Natural killer cell treated with Interleukin-12 subunit alpha and Interleukin-12 subunit beta and Interleukin-15 and Interleukin-18, amount 100 ng/mL, for 72 hours (primary cell): Measurements from ENCODE around the gene CFAP298. TPM values are rescaled to one million over a fixed set of nuclear protein-coding genes. Genes with fewer than 3 reads are reported as not detected.
A peak's percentile ranks its signal among the peaks of the same experiment; 100 is the strongest.
"Not testable (repeated sequence)": the region's sequence is repeated elsewhere in the genome, so short reads cannot be mapped to it uniquely, and the experiment has no call there.

Experiments used
- ATAC-seq, 2 donors: fragments of 150-1000 bp; cut with Tn5 transposase in 1 of 2; sonication (Bioruptor Pico), chemical (Tn5 transposase) in 1 of 2; 2 replicates each; pipeline ENCODE4 v1.10.0; 2021
- DNase-seq: peaks from one replicate; pipeline ENCODE4 v3.0.0; 2022; ENCODE audit warnings: low spot score
- H3K27ac Mint-ChIP-seq, 2 donors: 1 replicate in 1 of 2; 2 replicates in 1 of 2; pipeline ENCODE4 v1.8.0; 2022; ENCODE audit warnings: mixed read lengths in 2 of 2, mild to moderate bottlenecking in 1 of 2, moderate library complexity in 1 of 2
- H3K27me3 Mint-ChIP-seq, 2 donors: 1 replicate in 1 of 2; 2 replicates in 1 of 2; pipeline ENCODE4 v1.8.0; 2022; ENCODE audit warnings: mixed read lengths in 2 of 2
- H3K36me3 Mint-ChIP-seq: one replicate; pipeline ENCODE4 v1.8.0; 2022; ENCODE audit warnings: mixed read lengths
- H3K4me1 Mint-ChIP-seq, 2 donors: 1 replicate in 1 of 2; 2 replicates in 1 of 2; pipeline ENCODE4 v1.8.0; 2022; ENCODE audit warnings: low read depth in 2 of 2, mixed read lengths in 2 of 2, mild to moderate bottlenecking in 1 of 2
- H3K4me3 Mint-ChIP-seq: one replicate; pipeline ENCODE4 v1.8.0; 2022; ENCODE audit warnings: mixed read lengths
- H3K9me3 Mint-ChIP-seq: 2 replicates; pipeline ENCODE4 v1.8.0; 2022; ENCODE audit warnings: mixed read lengths
- total RNA-seq, 2 donors: library from RNA; stranded (reverse); gene quantifications; one replicate each; pipeline ENCODE4 v1.2.3, GENCODE V29; 2022

Gene CFAP298
- total RNA-seq, 2 donors from 2014 or later: 31.0 to 37.6 TPM

- Mint-ChIP-seq H3K4me1 (peaks cover 3 to 6% of the 10 kb centered on the region in 2 donors), H3K4me3 (peak overlapping the region; percentile 94), H3K27me3 (peaks cover 3 to 5% of the 10 kb centered on the region in 2 donors), H3K9me3 (no peaks in the 10 kb centered on the region), H3K36me3 (peaks cover 5% of the 10 kb centered on the region), H3K27ac (peak overlapping the region; percentile 89 to 94)
- ATAC-seq: peak in 1 of 2 donors; percentile 0
- DNase-seq: no peak
Measured at GRCh38 chr21:32611471-32611997, 643 bp downstream of the CFAP298 start.

GRCh38 chr21:32610940-32611339 is 1.2 kb downstream of the CFAP298 start:
- H3K4me1 Mint-ChIP-seq, H3K27ac Mint-ChIP-seq, ATAC-seq, DNase-seq, H3K9me3 Mint-ChIP-seq, H3K27me3 Mint-ChIP-seq, H3K36me3 Mint-ChIP-seq, H3K4me3 Mint-ChIP-seq: not testable (repeated sequence)

GRCh38 chr21:32608851-32609250 is 3.3 kb downstream of the CFAP298 start:
- Mint-ChIP-seq H3K27ac (no peak overlapping the region), H3K4me1 (peaks cover 3 to 6% of the 10 kb centered on the region in 2 donors), H3K4me3 (no peak overlapping the region), H3K9me3 (no peaks in the 10 kb centered on the region), H3K36me3 (peaks cover 18% of the 10 kb centered on the region), H3K27me3 (no peaks in the 10 kb centered on the region)
- DNase-seq: no peak
- no peak for ATAC-seq

GRCh38 chr21:32605469-32605868 is 6.7 kb downstream of the CFAP298 start:
- ATAC-seq (no peak), DNase-seq (no peak)
- Mint-ChIP-seq H3K4me1 (peaks cover 0 to 3% of the 10 kb centered on the region in 2 donors), H3K4me3 (no peak overlapping the region), H3K9me3 (no peaks in the 10 kb centered on the region), H3K27ac (no peak overlapping the region), H3K27me3 (no peaks in the 10 kb centered on the region), H3K36me3 (peaks cover 23% of the 10 kb centered on the region)

GRCh38 chr21:32604464-32604863 is 7.7 kb downstream of the CFAP298 start:
- ATAC-seq: no peak
- no peak overlapping the region for H3K4me3 Mint-ChIP-seq
- H3K27ac Mint-ChIP-seq: no peak overlapping the region
- no peak for DNase-seq
- H3K36me3 Mint-ChIP-seq: peaks cover 19% of the 10 kb centered on the region
- H3K27me3 Mint-ChIP-seq: no peaks in the 10 kb centered on the region
- no peaks in the 10 kb centered on the region for H3K9me3 Mint-ChIP-seq
- peaks cover 0 to 4% of the 10 kb centered on the region in 2 donors for H3K4me1 Mint-ChIP-seq

- peaks cover 19% of the 10 kb centered on the region for H3K36me3 Mint-ChIP-seq
Measured at GRCh38 chr21:32603131-32603530, 9.0 kb downstream of the CFAP298 start.

GRCh38 chr21:32602099-32602498 is 10.1 kb downstream of the CFAP298 start:
- no peak for DNase-seq
- no peak overlapping the region for H3K4me3 Mint-ChIP-seq
- H3K36me3 Mint-ChIP-seq: peaks cover 19% of the 10 kb centered on the region
- H3K27ac Mint-ChIP-seq: no peak overlapping the region
- peaks cover 2 to 7% of the 10 kb centered on the region in 2 donors for H3K4me1 Mint-ChIP-seq
- no peak for ATAC-seq
- no peaks in the 10 kb centered on the region for H3K27me3 Mint-ChIP-seq
- H3K9me3 Mint-ChIP-seq: no peaks in the 10 kb centered on the region

More at GRCh38 chr21:32603131-32603530, 9.0 kb downstream of the CFAP298 start:
- H3K4me1 Mint-ChIP-seq: peaks cover 0 to 7% of the 10 kb centered on the region in 2 donors
- H3K9me3 Mint-ChIP-seq: no peaks in the 10 kb centered on the region
- no peak overlapping the region for H3K4me3 Mint-ChIP-seq
- ATAC-seq: no peak
- H3K27me3 Mint-ChIP-seq: no peaks in the 10 kb centered on the region
- no peak overlapping the region for H3K27ac Mint-ChIP-seq
- DNase-seq: no peak

GRCh38 chr21:32599526-32599925 is 12.7 kb downstream of the CFAP298 start:
- Mint-ChIP-seq H3K27me3 (no peaks in the 10 kb centered on the region), H3K4me3 (no peak overlapping the region), H3K36me3 (peaks cover 9% of the 10 kb centered on the region), H3K27ac (no peak overlapping the region), H3K4me1 (peaks cover 5 to 10% of the 10 kb centered on the region in 2 donors), H3K9me3 (no peaks in the 10 kb centered on the region)
- ATAC-seq (no peak), DNase-seq (no peak)

GRCh38 chr21:32599091-32599490 is 13.1 kb downstream of the CFAP298 start:
- Mint-ChIP-seq H3K27me3 (no peaks in the 10 kb centered on the region), H3K27ac (no peak overlapping the region), H3K36me3 (peaks cover 5% of the 10 kb centered on the region), H3K4me1 (peaks cover 5 to 10% of the 10 kb centered on the region in 2 donors), H3K9me3 (no peaks in the 10 kb centered on the region), H3K4me3 (no peak overlapping the region)
- DNase-seq: no peak
- ATAC-seq: no peak

GRCh38 chr21:32597205-32597604 is 15.0 kb downstream of the CFAP298 start:
- DNase-seq (no peak), ATAC-seq (no peak)
- H3K36me3 Mint-ChIP-seq: no peaks in the 10 kb centered on the region
- no peak overlapping the region for H3K27ac Mint-ChIP-seq
- H3K4me1 Mint-ChIP-seq: peaks cover 5 to 10% of the 10 kb centered on the region in 2 donors
- H3K27me3 Mint-ChIP-seq: no peaks in the 10 kb centered on the region
- H3K9me3 Mint-ChIP-seq: no peaks in the 10 kb centered on the region
- H3K4me3 Mint-ChIP-seq: no peak overlapping the region

- Mint-ChIP-seq H3K9me3 (no peaks in the 10 kb centered on the region), H3K36me3 (no peaks in the 10 kb centered on the region), H3K4me1 (peaks cover 5 to 10% of the 10 kb centered on the region in 2 donors), H3K27me3 (no peaks in the 10 kb centered on the region), H3K27ac (no peak overlapping the region), H3K4me3 (no peak overlapping the region)
- ATAC-seq (no peak), DNase-seq (no peak)
Measured at GRCh38 chr21:32595431-32595830, 16.7 kb downstream of the CFAP298 start.

GRCh38 chr21:32593690-32594089 is 18.5 kb downstream of the CFAP298 start:
- no peak for DNase-seq
- Mint-ChIP-seq H3K4me3 (no peak overlapping the region), H3K36me3 (no peaks in the 10 kb centered on the region), H3K27me3 (no peaks in the 10 kb centered on the region), H3K9me3 (no peaks in the 10 kb centered on the region), H3K4me1 (peaks cover 3 to 5% of the 10 kb centered on the region in 2 donors), H3K27ac (no peak overlapping the region)
- no peak for ATAC-seq

- DNase-seq (no peak), ATAC-seq (peak in 1 of 2 donors; percentile 15)
- no peak overlapping the region for H3K27ac Mint-ChIP-seq
- H3K27me3 Mint-ChIP-seq: no peaks in the 10 kb centered on the region
- no peaks in the 10 kb centered on the region for H3K9me3 Mint-ChIP-seq
- H3K36me3 Mint-ChIP-seq: no peaks in the 10 kb centered on the region
- H3K4me3 Mint-ChIP-seq: no peak overlapping the region
- H3K4me1 Mint-ChIP-seq: peaks cover 3 to 5% of the 10 kb centered on the region in 2 donors
Measured at GRCh38 chr21:32592929-32593502, 19.2 kb downstream of the CFAP298 start.

- Mint-ChIP-seq H3K9me3 (no peaks in the 10 kb centered on the region), H3K36me3 (no peaks in the 10 kb centered on the region), H3K27ac (no peak overlapping the region), H3K4me1 (no peaks in the 10 kb centered on the region), H3K27me3 (no peaks in the 10 kb centered on the region), H3K4me3 (no peak overlapping the region)
- DNase-seq (no peak), ATAC-seq (no peak)
Measured at GRCh38 chr21:32590130-32590529, 22.0 kb downstream of the CFAP298 start.

GRCh38 chr21:32587651-32588050 is 24.5 kb downstream of the CFAP298 start:
- Mint-ChIP-seq H3K4me1 (no peaks in the 10 kb centered on the region), H3K27ac (no peak overlapping the region), H3K4me3 (no peak overlapping the region), H3K9me3 (no peaks in the 10 kb centered on the region), H3K36me3 (no peaks in the 10 kb centered on the region), H3K27me3 (no peaks in the 10 kb centered on the region)
- DNase-seq: no peak
- ATAC-seq: no peak
